ENCODE measurements around the gene UBFD1.
A peak's percentile ranks its signal among the peaks of the same experiment; 100 is the strongest.
"Not testable (repeated sequence)": the region's sequence is repeated elsewhere in the genome, so short reads cannot be mapped to it uniquely, and the experiment has no call there.

The UBFD1 gene

DNA sequence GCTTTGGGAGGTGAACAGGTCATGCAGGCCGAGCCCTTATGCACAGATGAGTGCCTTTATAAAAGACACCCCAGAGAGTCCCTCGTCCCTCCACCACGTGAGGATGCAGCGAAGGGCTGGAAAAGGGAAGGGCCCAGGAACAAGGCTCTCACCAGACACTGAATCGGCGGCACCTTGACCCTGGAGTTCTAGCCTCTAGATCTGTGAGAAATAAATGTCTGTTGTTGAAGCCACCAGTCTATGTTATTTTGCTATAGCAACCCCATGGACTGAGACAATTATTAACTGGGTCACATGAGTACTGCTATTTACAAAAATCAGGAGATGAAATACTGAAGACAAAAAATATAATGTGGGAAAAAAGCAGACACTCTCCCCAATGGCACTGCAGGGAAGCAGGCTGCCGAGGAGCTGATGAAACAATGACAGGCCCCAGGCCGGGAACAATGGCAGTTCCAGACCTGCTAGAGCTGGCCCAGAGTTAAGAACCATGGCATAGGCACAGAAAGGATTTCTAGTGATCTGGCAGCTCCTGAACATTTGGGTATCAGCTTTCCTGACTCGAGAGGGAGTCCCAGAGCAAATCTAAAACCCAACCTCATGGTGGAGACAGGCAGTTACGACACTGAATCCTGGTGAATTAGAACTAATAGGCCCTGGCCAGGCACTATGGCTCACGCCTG is 29.4 kb upstream of the UBFD1 start:
- DNase-seq (ENCODE audit: low read depth): no peak

GRCh38 chr16:23528644-23529310 is 28.8 kb upstream of the UBFD1 start:
- DNase-seq (ENCODE audit: low read depth): no peak

DNA sequence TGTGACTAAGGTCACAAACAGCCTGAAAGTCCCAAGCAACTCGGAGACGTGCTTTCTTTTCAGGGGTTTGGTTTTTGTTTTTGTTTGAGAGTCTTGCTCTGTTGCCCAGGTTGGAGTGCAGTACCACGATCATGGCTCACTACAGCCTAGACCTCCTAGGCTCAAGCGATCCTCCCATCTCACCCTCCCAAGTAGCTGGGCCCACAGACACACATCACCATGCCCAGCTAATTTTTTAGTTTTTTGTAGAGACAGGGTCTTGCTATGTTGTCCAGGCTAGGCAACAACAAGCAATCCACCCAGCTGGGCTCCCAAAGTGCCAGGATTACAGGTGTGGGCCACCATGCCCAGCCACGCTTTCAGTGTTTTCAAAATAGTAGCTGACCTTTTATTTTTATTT is 27.5 kb upstream of the UBFD1 start:
- no peak for DNase-seq (ENCODE audit: low read depth)

GRCh38 chr16:23532448-23532847 is 25.1 kb upstream of the UBFD1 start:
- DNase-seq (ENCODE audit: low read depth): no peak

- no peak for DNase-seq (ENCODE audit: low read depth)
These were observed 22.4 kb upstream of the UBFD1 start for GRCh38 chr16:23534868-23535860.

GRCh38 chr16:23535901-23536300 is 21.6 kb upstream of the UBFD1 start:
- DNase-seq (ENCODE audit: low read depth): no peak

GRCh38 chr16:23537390-23537789 is 20.1 kb upstream of the UBFD1 start:
- no peak for DNase-seq (ENCODE audit: low read depth)

GRCh38 chr16:23538919-23539278 is 18.6 kb upstream of the UBFD1 start:
- no peak for DNase-seq (ENCODE audit: low read depth)

DNA sequence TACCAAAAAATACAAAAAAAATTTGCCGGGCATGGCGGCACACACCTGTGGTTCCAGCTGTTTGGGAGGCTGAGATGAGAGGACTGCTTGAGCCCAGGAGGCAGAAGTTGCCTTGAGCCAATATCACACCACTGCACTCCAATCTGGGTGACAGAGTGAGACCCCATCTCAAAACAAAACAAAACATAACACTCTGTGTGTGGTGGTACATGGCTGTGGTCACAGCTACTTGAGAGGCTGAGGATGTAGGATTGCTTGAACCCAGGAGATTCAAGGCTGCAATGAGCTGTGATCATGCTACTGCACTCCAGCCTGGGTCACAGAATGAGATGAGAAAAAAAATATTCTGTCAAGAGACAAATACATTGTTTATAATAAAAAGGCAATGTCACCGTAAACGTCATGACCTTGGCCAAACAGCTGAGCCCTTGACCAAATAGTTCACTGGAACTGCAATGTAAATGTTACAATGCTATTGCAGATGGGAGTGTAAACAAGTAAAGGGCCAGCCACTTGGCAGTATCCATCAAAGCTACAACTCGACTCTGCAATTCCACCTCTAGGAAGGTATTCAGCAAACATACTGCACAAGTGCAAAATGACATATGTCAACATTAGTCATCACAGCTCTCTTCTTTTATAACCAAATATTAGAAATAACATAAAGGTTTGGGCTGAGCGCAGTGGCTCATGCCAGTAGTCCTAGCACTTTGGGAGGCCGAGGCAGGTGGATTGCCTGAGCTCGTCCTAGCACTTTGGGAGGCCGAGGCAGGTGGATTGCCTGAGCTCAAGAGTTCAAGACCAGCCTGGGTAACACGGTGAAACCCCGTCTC is 17.3 kb upstream of the UBFD1 start:
- DNase-seq (ENCODE audit: low read depth): no peak

- DNase-seq (ENCODE audit: low read depth): not testable (repeated sequence)
These were observed 16.7 kb upstream of the UBFD1 start for GRCh38 chr16:23540817-23541178.

DNA sequence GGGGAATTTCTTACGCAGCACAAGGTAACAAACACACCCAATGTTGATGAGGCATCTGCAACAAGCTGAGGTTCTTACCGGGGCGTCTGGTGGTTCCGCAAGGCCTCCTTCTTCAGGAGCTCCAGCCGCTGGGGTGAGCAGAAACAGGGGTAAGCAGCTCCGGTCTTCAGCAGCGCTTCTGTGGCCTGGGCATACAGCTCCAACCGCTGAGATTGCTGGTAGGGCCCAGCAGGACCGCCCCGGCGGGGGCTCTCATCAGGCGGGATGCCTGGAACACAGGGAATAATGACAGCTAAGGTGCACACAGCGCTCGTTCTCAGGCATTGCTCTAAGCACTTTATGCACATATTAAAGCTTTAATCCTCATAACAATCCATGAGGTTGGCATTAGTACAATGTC is 13.1 kb upstream of the UBFD1 start:
- DNase-seq (ENCODE audit: low read depth): no peak

GRCh38 chr16:23549938-23550337 is 7.6 kb upstream of the UBFD1 start:
- DNase-seq (ENCODE audit: low read depth): no peak

DNA sequence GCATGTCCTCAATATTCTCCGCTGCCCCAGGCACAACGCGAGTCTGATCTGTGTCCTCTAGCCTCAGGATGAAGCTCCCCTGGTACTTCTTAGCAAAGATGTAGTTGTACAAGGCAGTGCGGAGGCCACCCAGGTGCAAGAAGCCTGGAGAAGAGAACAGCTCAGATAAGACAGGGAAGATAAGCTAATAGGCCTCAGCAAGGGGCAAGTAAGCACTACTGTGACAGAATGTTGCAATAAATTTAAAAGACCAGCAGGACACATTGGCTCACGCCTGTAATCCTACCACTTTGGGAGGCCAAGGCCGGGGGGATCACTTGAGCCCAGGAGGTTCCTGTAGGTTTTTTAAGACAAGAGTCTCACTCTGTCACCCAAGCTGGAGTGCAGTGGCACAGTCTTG is 5.4 kb upstream of the UBFD1 start:
- DNase-seq (ENCODE audit: low read depth): no peak

DNA sequence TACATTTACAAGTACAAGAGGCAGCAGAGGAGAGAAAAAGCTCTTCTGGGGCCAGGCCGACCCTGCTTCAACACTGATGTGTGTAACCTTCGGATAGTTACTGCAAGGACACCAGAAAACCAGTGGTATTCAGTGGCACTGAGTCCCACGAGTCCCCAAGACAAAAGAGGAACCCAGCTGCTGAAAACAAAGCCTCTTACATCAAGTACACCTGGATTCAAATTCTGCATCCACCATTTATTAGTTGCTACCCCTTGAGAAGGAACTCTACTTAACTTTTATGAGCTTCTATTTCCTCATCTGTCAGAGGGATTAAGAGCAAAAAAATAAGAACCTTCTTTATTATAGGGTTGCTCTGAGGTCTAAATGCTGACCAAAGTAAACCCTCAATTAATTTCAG is 3.0 kb upstream of the UBFD1 start:
- DNase-seq (ENCODE audit: low read depth): no peak

- DNase-seq (ENCODE audit: low read depth): peak; percentile 4
These were observed 514 bp downstream of the UBFD1 start for GRCh38 chr16:23557779-23558702.

GRCh38 chr16:23561586-23561985 is 4.1 kb downstream of the UBFD1 start:
- no peak for DNase-seq (ENCODE audit: low read depth)

GRCh38 chr16:23562505-23562904 is 5.0 kb downstream of the UBFD1 start:
- no peak for DNase-seq (ENCODE audit: low read depth)

DNA sequence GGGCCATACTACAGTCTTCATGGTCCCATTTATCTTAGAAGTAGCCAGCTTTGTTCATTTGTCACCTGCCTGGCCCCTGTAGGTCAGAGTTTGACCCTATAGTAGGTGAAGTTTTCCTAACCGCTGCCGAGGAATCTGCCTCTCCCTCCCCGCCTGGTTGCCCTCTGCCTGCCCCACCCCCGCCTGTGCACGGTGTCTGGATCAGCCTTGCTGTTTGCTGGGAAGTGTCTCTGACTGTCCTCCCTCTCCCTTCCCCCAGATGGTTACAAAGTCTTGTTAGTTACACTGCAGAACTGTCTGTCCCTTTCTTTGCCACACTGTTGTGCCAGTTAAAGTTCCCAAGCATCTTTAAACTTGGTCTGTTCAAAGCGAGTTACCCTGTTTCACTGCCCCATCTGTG is 5.7 kb downstream of the UBFD1 start:
- DNase-seq (ENCODE audit: low read depth): no peak

- DNase-seq (ENCODE audit: low read depth): no peak
These were observed 7.2 kb downstream of the UBFD1 start for GRCh38 chr16:23564575-23565363.

GRCh38 chr16:23566724-23567123 is 9.2 kb downstream of the UBFD1 start:
- DNase-seq (ENCODE audit: low read depth): no peak

Data from stimulated activated CD8-positive, alpha-beta memory T cell treated with anti-CD3 and anti-CD28 coated beads, Interleukin-15, amount 100 ng/mL, for 24 hours (primary cell).